Hypothalamus (tissue), 51 donors: ENCODE measurements around the gene OR4K14.
"Not testable (repeated sequence)": the region's sequence is repeated elsewhere in the genome, so short reads cannot be mapped to it uniquely, and the experiment has no call there.

ENCODE experiments used
- DNase-seq, 51 donors: peaks; one replicate each; lab custom pipeline; 2025; lab: John Stamatoyannopoulos, UW

The OR4K14 gene

GRCh38 chr14:20019257-20019865, at the start of gene OR4K14:
OR4K14 (minus strand) TSS chr14:20019307; CDS start chr14:20015193, 4,114 bp downstream.
- no peak for DNase-seq

DNA sequence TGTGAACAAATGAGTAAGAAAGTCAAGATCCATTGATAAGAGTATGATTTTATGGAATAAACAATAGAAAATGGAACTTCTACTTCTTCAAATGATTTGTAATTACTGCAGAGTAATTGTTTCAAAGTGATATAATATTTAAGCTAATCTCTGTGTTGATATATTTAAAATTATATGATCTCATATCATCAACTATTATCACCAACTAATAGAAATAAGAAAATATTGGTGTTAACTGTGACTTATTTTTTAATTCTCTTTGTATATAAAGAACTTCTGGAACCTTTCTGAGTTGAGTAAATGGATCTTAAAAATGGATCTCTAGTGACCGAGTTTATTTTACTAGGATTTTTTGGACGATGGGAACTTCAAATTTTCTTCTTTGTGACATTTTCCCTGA, 40.6 kb upstream of the OR4K14 start, which contains the start of gene OR4L1:
Gene OR4L1, plus strand, starts transcription at position 301 of the 400 bp plus-strand sequence. Its CDS starts 0 bp downstream, at position 301.
- DNase-seq, result no peak

DNA sequence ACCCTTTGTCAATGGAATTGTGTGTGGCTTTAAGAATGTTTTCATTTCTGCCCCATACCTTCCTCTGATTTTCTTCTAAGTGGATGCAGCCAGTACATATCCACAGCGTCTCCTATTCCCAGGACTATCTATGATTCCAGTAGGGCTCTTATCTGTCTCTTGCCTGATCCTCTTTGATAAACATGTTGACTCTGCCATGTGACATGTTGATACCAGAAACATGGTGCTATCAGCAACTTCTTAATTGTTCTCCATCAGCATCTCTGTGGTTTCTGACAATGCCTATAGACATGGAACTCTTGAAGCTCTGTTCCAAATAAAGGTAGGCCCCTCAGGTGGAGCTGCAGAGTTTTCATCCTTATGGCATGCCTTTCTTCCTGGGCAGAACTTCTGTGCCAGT, 29.1 kb upstream of the OR4K14 start:
- no peak for DNase-seq

DNA sequence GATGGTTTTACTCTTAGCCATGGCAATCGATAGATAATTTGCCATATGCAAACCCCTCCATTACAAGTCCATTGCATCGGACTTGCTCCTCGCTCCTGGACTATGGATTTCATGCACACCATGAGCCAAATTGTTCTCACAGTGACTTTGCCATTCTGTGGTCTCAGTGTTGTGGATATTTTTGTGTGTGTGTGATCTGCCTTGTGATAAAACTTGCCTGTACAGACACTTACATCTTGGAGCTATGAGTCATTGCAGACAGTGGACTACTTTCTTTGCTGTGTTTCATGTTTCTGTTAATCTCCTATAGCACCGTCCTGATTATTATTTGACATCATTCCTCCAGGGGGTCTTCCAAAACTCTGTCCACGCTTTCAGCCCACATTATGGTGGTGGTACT, 25.1 kb upstream of the OR4K14 start:
- DNase-seq, result no peak

DNA sequence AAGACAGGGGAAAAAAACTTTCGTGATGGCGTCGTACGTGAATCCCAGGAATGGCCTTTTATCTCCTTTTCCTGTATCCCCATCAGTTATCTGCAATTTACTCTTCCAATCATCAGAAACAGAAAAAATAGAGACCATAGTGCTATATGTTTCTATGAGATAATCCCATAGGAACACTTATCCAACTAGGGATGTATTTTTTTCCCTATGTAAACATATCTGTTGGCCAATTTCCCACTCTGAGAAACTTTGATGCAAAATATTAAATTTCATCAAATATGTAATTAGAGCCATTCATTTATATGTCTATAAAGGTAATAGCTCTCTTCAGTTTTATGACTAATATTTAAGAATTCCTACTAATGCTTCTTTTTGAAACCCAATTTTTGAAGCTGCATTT, 16.8 kb upstream of the OR4K14 start, which contains the start of gene OR4K13:
Gene OR4K13, minus strand, starts transcription at position 101 of the 400 bp plus-strand sequence. CDS start 1,280 bp downstream, outside the sequence.
- DNase-seq, result no peak

DNA sequence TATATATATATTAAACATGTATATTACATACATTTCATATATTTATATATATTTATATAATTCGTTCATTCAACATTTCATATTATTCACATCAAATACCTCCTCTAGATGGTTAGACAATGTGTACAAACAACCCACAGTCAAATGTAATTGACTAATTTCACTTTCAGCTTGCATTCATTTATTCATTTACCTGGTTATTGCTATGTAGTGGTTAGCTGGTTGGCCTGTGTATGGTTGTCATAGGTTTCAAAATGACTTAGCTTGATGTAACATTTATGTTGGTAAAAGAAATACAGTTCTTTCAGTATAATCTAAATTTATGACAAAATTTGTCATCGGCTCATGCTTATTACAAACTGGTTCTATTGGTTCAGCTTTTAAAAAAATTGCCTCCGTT, 16.3 kb upstream of the OR4K14 start:
- no peak for DNase-seq

DNA sequence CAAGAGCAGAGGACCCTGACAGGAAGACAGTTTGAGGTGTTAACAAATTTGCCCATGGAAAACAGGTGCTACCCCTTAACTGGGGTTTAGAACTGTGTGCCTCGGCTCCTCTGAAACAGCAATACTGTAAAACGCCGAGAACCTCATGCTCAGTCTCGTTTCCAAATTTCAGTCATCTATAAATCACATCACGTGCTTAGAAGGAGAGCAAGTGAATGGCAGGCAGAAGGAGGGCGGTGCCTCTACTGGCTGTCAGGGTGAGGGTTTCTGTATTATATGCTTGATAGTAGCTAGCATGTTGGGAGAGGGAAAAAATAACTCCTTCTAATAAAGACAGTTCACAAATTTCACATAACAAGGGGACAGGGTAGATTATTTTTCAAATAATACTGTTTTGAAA, 12.0 kb upstream of the OR4K14 start:
- no peak for DNase-seq

- no peak for DNase-seq
Observed at GRCh38 chr14:20008156-20008555, 11.0 kb downstream of the OR4K14 start.

DNA sequence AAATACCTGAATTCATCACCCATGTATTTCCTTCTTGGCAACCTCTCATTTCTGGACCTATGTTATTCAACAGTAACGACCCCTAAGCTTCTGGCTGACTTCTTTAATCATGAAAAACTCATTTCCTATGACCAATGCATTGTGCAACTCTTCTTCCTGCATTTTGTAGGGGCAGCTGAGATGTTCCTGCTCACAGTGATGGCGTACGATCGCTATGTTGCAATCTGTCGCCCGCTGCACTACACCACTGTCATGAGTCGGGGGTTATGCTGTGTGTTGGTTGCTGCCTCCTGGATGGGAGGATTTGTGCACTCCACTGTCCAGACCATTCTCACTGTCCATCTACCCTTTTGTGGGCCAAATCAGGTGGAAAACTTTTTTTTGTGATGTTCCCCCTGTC, 16.8 kb downstream of the OR4K14 start:
- no peak for DNase-seq

- no peak for DNase-seq
Observed at GRCh38 chr14:20001863-20002262, 17.2 kb downstream of the OR4K14 start, which contains the start of gene OR4Q2. OR4Q2 (plus strand) TSS chr14:20002163.

DNA sequence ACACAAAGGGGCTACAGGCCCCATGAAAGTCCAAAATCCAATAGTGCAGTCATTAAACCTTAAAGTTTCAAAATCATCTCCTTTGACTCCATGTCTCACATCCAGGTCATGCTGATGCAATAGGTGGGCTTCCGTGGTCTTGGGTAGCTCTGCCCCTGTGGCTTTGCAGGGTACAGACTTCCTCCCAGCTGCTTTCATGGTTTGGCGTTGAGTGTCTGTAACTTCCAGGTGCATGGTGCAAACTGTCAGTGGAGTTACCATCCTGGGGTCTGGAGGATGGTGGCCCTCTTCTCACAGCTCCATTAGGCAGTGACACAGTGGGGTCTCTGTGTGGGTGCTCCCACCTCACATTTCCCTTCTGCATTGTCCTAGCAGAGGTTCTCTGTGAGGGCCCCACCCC, 25.7 kb downstream of the OR4K14 start:
- no peak for DNase-seq

DNA sequence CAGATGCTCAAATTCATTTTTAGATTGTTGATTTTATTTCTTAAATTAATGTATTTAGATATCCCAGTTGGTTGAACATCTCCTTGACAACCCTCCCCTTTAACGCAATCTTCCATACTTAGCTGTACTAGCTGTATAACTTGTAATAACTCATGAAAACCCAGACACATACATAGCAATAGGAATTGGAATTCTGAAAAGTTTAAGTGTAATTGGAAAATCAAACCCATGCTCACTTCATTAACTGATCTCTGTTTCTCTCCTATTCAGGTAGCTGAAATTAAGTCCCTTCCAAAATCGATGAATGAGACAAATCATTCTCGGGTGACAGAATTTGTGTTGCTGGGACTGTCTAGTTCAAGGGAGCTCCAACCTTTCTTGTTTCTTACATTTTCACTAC, 43.8 kb downstream of the OR4K14 start, which contains the start of gene OR4K15:
Gene OR4K15, plus strand, starts transcription at position 301 of the 400 bp plus-strand sequence. Its CDS starts 0 bp downstream, at position 301.
- no peak for DNase-seq

DNA sequence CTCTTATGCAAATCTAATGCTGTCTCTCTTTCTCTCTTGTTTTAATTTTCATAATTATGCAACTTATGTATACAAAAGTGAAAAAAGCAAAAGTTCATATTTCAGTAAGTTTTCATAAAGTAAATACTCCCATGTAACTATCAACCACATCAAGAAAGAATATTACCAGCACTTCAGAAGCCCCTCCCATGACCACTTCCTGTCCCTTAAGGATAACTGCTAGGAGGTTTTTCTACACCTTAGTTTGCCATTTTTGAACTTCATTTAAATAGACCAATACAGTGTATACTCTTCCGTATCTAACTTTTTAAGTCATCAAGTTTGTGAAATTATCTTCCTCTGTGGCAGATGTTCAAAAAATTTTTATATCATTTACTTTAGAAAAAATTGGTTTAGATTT, 44.3 kb downstream of the OR4K14 start:
- DNase-seq, result no peak

DNA sequence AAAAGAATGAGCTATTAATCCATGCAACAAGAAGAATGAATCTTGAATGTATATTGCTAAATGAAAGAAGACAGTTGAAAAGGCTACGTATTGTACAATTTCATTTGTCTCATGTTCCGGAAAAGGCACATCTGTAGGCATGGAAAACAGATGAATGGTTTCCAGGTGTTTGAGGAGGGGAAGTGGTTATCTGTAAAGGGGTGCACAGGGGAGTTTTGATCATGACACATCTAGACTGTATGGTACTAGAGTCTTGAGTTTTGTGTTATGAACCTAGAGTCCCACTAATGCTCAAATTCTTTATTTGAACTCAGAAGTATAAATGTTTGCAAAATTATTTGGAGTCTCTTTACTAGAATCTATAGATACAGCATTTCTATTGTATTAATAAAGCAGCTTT, 49.4 kb downstream of the OR4K14 start:
- DNase-seq, result not testable (repeated sequence)
